ENCODE results near the gene AKAP9. TPM values are rescaled to one million over a fixed set of nuclear protein-coding genes. Genes with fewer than 3 reads are reported as not detected.

Gene AKAP9
- total RNA-seq, result 22.3 and 51.8 TPM in 2 replicates

DNA sequence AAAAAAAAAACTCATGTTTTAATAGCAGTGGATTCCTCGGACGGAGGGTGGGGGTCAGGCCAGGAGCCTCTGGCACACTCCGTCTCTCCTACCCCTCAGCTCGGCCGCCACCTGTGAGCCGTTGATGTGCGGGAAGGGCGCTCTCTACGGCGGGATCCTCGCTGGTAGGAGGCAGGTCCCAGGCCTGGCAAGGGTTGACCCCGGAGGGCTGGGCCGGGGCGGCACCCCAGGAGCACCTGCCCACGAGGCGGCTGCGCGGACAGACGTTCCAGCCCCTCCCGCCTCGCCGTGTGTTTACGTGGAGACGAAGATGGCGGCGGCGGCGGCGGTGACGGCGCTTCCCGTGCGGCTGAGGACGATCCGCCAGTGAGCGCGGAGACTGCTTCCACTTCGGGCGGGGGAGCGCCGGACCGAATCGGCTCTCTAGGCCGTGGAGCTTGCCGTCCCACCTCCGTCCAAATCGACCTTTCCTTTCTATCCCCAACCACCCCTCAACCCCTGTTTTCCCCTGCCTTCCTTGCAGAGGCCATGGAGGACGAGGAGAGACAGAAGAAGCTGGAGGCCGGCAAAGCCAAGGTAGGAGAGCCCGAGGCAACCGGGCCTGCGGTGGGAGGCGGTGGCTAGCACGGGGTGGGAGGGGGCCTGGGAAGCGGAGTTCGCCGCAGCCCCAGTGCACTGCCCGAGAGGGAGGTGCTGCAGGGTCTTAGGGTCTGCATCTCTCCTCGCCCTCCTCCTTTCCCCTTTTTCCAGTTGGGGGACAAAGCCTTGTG is at the start of gene AKAP9:
AKAP9 (plus strand) TSS at position 291 of the 770 bp plus-strand sequence; CDS start at position 529, 238 bp downstream.

DNA sequence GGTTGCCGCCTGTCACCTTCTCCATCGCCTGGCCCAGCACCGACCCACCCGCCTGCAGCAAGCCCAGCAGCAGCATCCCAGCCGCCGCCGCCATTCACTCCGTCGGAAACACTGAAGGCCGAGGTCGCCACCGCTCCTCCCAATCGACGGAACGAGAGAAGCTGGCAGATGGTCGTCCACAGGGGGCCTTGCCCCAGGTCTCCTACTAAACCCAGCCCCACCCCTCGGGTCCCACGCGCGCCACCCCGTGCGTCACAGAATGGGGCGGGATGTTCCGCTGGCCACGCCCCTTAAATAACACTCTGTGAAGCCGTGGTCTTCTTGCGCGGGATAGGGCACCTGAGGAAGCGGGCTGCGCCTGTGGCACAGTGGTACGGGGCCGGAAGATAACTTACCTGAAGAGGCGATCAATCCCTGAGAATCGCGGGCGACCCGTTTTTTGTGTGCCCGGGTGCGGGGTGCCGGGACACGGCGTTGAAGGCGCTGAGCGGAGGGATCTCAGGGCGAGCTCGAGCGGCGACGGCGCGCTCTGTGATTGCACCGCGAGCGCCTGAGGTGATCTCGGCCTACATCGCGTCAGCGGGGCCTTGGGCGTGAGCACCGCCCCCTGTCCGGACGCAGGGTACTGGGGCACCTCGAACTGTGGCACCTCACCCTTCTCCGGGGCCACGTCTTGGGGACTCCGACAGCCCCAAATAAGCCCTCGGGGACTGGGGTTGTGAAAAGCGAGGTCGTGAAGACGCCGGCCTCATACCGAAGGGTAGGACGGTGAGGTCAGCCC is 193.8 kb downstream of the AKAP9 start, which contains the start of gene CYP51A1:
CYP51A1 (minus strand) TSS at position 207 of the 781 bp plus-strand sequence; CDS start at position 94, 113 bp downstream.

Other genes starting within 250 kb of the AKAP9 start
- 8.3 and 14.0 TPM in 2 replicates for gene MTERF1, start 60.2 kb upstream of the AKAP9 start, total RNA-seq
- gene CYP51A1, start 193.6 kb downstream of the AKAP9 start, total RNA-seq, result 179 and 232 TPM in 2 replicates
- gene LRRD1, start 238.3 kb downstream of the AKAP9 start, total RNA-seq, result 0.15 TPM in 1 of 2 replicates, not detected in the other